Keratinocyte (primary cell): ENCODE measurements around the gene SPA17.

ENCODE experiments used
- CTCF ChIP-seq, 3 experiments: IDR thresholded peaks in 1 of 3; conservative IDR thresholded peaks in 1 of 3; optimal IDR thresholded peaks in 1 of 3; 2 replicates in 2 of 3; 3 replicates in 1 of 3; pipeline versions ENCODE3 to v1.5.1; 2011; ENCODE audit warnings: low read length in 3 of 3, mild to moderate bottlenecking in 3 of 3, moderate library complexity in 2 of 3, control low read depth in 1 of 3, inconsistent platforms in 1 of 3; ENCODE audit not compliant: insufficient read depth in 2 of 3; ENCODE audit errors: extremely low read depth in 1 of 3
- EZH2 ChIP-seq: IDR thresholded peaks from one replicate; pipeline ENCODE4 v1.6.1; 2012; ENCODE audit warnings: inconsistent platforms, mild to moderate bottlenecking, low read length, moderate library complexity

DNA sequence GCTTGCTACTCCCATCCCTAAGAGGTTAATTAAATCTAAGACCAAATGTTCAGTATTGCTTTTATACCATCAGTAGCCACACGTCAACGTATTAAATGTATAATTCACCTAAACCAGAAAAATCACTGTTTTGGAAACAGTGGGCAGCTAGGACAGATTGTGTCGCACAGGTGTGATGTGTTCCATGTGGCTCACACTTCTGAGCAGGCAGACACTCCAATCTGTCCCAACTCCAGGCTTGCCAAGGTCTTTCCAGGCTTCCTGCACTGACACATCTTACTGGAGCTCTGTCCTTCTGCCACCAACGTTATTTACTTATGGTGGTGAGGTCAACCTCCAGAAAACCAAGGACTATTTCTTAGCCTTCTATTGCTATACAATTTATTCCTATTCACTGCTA, 11.6 kb upstream of the SPA17 start:
- no peak for TF ChIP-seq CTCF (optimal IDR thresholded peaks at IDR 0.05 in 1 of 3, IDR thresholded peaks at IDR 0.05 in 1 of 3, conservative IDR thresholded peaks at IDR 0.05 in 1 of 3; ENCODE audit: extremely low read depth in 1 of 3, insufficient read depth in 2 of 3, low read length in 3 of 3)
- TF ChIP-seq EZH2: no peak
